Right forelimb (tissue), 1 donor: ENCODE results near the gene USF1.
"Not testable (repeated sequence)": the region's sequence is repeated elsewhere in the genome, so short reads cannot be mapped to it uniquely, and the experiment has no call there.

Source experiments
- DNase-seq: peaks from one replicate; pipeline ENCODE4 v3.0.0-alpha.2; 2018

The USF1 gene

DNA sequence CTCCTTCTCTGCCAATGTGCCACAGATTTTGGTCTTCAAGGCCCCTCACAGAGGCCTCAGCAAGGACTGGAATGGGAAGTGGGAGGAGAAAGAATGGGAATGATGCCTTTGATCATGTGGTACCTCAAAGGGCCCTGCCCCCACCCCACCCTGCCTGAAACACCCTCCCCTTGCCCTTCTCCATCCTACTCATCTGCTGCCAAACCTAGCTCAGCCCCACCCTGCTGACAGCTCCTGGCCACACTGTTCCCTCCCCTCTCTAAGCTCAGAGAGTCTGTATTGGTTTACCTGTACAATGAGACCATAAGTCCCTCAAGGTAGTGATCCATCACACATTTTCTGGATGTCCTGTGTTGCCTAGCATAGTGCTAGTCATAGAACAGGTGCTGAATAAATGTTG is 30.6 kb upstream of the USF1 start:
- peak; percentile 20 for DNase-seq

GRCh38 chr1:161074676-161075368 is 29.0 kb upstream of the USF1 start:
- no peak for DNase-seq

DNA sequence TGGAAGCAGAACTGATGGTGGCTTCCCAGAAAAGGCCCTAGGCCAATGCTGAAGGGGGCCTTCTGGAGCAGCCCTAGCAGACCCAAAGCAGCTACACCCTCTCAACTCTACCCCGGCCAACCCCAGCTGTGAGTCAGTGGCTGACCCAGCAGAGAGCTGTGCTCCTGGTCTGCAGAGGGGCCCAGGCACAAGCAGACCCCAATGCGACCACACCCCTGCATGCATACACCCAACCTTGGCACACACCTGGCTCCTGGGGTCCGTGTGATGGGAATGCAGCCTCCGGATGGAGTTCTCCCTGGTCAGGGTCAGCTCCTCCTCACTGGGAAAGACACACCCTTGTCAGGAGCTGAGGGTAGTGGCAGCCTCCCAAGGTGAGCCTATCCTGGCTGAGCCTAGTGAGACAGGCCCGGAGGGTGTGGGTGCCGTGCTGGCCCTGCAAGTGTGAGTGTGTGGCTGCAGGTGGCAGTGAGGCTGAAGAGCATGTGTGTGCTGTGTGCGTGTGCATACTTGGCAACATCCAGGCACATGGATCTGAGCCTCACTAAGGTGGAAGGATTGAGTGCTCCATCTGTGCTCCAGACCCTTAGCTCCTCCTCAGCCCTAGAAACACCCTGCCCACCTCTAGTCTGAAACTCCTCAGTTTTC is 27.8 kb upstream of the USF1 start:
- DNase-seq, result no peak

GRCh38 chr1:161072751-161073449 is 27.1 kb upstream of the USF1 start:
- no peak for DNase-seq

DNA sequence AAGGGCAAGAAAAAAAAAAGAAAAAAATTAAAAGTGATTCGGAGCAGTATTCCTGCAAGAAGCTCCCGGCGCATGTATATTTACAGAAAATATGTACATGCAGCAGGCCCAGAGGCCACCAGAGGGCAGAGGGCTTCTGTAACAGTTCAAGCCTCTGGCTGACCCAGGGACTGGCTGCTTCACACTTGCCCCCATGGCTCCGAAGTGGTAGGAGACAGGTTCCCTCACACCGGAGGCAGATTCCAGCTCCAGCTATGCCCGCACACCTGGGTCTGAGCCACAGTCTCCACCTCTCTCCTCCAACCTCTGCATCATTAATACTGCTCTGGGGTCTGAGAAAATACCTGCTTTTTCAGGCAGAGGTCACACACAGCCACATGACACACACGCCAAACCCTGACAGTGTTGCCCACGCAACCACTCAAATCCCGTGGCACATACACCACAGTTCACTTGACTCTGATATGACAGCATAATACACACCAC is 26.2 kb upstream of the USF1 start:
- no peak for DNase-seq

GRCh38 chr1:161070761-161071160 is 25.0 kb upstream of the USF1 start:
- DNase-seq, result no peak

DNA sequence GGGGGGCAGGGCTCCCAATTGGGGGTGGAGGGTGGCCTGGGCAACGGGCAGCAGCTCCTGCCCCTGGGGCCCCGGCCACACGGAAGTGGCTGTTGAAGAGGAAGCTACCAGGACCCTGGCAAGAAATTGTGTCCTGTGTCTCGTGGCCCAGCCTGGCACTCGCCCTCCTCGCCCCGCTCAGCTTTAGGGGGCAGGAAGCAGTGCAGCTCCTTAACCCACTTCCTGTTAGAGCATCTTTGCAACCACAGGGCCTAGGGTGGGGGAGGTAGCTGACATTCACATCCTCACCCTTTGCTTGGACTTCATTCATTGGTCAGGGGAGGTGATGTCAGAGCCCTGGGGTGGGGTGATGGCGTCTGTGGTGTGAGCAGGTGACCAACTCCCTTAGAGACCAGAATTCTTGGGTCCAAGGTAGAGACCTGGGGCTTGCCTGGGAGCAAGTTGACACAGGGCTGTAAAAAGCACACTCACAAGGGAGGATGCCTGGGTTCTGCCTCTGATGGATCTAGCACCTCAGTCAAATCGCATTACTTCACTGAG is 24.0 kb upstream of the USF1 start, which contains the start of gene ARHGAP30:
Gene ARHGAP30 (minus strand): TSS at position 161 of the 540 bp plus-strand sequence. CDS start 267 bp downstream, outside the sequence.
- DNase-seq, result no peak

GRCh38 chr1:161069241-161069640 is 23.5 kb upstream of the USF1 start:
- DNase-seq, result no peak

GRCh38 chr1:161068306-161069234 is 22.8 kb upstream of the USF1 start:
- DNase-seq, result no peak

DNA sequence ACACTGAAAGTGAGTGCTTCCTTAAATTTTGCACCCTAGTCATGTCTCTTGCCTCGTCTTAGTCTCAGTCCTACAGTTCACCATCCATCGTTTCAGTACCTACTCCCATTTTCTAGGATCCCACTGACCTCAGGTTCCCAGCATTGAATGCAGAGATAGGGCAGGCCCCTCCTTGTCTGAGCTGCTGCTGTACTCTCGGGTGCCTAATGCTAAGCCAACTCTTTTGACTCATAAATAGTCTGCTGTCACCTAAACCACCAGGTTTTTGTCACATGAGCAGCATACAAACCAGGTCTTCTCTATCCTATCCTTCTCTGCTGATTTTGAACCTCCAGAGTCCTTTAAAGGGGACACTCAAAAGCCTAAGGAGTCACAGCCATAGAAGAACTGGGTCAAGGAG is 20.9 kb upstream of the USF1 start:
- DNase-seq, result no peak

- not testable (repeated sequence) for DNase-seq
Observed at GRCh38 chr1:161065681-161066080, 19.9 kb upstream of the USF1 start.

GRCh38 chr1:161063936-161064335 is 18.2 kb upstream of the USF1 start:
- not testable (repeated sequence) for DNase-seq

GRCh38 chr1:161061419-161061818 is 15.6 kb upstream of the USF1 start:
- DNase-seq, result no peak

- DNase-seq, result no peak
Observed at GRCh38 chr1:161059293-161059692, 13.5 kb upstream of the USF1 start.

GRCh38 chr1:161054805-161055204 is 9.0 kb upstream of the USF1 start:
- DNase-seq, result no peak

DNA sequence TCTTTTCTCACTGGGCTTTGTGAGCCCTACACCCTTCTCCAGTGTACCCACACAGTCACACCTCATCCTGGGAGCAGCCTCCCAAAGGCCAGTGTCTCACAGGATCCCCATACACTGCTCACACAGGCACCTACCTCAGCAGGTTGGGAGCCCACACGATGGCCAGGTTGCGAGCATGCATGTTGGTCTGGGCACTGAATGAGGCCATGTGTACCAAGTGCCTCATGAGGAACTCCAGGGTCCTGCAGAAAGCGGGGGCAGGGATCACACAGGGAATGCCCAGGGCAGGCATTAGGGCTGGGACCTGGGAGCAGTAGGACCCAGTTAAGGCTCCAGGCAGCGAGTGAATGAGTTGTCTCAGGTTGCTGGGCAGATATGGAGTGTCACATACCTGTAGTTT is 8.5 kb upstream of the USF1 start:
- no peak for DNase-seq

GRCh38 chr1:161052899-161053298 is 7.1 kb upstream of the USF1 start:
- DNase-seq, result no peak

GRCh38 chr1:161051219-161051618 is 5.4 kb upstream of the USF1 start:
- DNase-seq, result no peak

GRCh38 chr1:161048949-161049722 is 3.4 kb upstream of the USF1 start:
- no peak for DNase-seq

DNA sequence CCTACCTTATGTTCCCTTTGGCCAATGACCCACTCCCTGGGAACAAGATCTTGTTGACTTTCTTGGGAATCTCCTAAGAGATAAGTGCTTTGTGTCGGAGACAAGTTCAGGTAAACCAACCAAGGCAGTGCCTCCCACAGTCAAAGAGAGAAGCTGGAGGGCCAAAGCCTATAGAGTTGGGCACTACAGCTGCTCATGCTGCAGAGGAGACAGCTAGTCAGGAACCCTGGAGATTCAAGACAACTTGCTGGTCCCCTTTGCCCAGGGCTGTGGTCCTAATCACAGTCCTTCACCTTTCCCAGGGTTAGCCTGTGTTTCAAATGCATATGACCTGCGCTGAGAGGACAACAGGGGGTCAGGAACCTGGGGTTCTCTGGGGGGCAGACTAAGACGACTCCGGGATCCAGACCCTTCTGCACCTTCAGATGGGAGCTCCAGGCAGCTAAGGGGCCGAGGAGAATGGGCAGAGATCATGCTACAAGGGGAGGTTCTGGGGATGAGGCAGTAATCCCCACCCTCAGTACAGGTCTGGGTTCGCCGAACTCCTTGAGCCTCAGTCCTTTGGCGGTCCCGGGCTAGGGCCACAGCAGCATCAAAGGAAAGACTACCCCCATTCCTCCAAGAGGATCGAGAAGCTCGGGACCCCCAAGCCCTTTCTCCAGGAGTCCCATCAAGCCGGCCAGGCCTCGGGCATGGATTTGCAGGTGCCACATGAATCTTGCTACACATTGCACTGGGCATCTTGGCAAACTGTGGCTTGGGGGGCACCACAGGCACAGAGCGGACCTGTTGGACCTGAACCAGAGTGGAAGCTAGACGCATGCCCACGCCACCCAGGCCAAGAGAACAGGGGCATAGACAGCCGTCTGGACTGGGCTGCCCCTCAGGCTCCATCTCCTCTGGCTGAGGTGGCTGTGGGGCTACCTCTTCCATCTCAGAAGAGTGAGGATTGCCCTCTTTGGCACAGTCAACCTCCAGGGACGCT is 2.0 kb upstream of the USF1 start:
- DNase-seq, result no peak
